GM19452 (cell line): Measurements from ENCODE around the gene GLCE.
"Not testable (repeated sequence)": the region's sequence is repeated elsewhere in the genome, so short reads cannot be mapped to it uniquely, and the experiment has no call there.

ENCODE experiments used
- ATAC-seq: cut with Tn5 transposase; IDR thresholded peaks from one replicate; pipeline ENCODE4 v1.9.1; 2021; ENCODE audit not compliant: unreplicated experiment

GLCE gene

DNA sequence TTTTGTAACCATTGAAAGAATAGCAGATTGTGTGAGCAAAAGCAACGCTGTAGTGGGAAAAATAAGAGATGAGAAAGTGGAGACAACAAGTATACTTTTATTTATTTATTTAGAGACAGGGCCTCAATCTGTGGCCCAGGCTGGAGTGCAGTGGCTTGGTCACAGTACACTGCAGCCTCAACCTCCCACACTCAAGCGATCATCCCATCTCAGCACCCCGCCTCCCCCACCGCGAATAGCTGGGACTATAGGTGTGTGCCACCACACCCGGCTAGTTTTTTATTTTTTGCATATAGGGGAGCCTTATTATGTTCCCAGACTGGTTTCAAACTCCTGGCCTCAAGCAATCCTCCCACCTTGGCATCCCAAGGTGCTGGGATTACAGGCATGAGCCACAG, 1.6 kb upstream of the GLCE start:
- no peak for ATAC-seq

- ATAC-seq: no peak
Measured at GRCh38 chr15:69159805-69160140, 662 bp upstream of the GLCE start.

- ATAC-seq: no peak
Measured at GRCh38 chr15:69161079-69161877, 843 bp downstream of the GLCE start.

DNA sequence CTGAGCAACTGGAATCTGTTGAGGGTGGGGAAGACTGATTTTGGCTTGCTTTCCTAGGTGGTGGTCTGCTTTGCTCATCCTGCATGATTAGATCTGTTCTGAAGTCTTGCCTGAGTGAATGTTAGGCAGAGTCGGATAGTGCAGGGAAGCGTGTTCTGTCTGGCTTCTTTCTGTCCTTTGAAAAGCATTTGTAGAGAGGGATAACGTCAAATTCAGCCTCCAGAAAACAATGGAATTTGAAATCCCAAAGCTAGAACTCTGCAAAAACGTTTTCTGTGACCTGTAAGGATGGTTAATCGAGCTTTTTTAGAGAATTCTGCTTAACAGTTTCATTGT, 1.4 kb downstream of the GLCE start:
- no peak for ATAC-seq

DNA sequence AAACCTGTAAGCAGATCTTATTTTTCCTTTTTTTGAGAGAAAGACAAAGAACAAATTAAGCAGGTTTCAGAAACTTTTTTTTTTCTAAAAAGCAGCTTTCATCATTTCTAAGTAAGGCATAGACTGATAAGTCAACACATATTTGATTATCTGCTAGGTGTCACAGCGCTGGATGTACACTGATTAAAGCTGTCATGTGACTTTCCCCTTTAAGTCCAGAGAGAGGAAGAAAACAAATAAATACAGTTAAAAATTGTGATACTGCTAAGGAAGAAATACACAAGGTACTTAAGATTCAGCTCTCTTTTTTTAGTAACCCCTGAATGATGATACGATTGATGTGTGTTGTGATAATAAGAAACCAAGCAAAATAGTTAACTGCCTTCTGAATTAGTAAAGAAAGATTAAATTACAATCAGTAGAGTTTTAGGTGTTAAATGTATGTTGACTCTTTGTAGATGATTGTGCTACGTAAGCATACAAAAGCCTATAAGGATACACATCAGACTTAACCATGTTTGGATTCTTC, 2.8 kb downstream of the GLCE start:
- no peak for ATAC-seq

GRCh38 chr15:69164807-69165636, 4.6 kb downstream of the GLCE start:
- ATAC-seq: no peak

- no peak for ATAC-seq
Measured at GRCh38 chr15:69165637-69166025, 5.2 kb downstream of the GLCE start.

DNA sequence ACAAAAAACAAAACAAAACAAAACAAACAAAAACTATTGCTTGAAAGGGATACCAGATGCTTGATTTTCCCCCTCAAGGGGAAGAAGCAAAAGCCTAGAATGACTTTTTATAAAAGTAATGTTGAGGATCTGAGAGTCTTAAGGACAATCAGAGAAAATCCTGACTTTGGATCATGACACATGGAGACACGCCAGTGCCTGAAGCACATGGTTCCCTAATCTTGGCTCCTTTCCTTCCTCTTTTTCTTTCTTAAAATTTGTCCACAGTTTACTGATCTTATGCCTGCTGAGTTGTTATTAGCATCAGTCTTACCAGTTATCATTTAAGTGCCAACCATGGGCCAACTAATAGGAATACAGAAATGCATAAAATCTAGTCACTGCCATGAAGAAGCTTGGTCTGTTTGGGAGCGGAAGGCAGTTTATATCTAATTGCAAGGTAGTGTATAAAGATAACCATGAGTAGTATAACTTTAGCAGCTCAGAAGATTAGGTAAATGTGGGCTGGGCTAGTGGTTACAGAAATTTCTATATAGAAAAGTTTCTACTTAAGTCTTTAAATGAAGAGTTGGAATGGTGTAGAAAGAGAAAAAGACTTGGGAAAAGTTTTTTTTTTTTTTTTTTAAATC, 6.9 kb downstream of the GLCE start:
- no peak for ATAC-seq

DNA sequence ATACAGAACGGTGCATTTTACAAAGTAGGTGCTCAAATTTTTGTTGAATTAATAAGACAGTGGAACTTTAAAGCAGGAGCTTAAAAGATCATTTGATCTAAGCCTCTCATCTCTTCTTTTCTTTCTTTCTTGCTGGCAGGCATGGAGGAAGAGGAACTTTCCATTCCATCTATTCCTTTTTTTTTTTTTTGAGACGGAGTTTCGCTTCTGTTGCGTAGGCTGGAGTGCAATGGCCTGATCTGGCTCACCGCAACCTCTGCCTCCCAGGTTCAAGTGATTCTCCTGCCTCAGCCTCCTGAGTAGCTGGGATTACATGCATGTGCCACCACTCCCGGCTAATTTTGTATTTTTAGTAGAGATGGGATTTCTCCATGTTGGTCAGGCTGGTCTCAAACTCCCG, 7.9 kb downstream of the GLCE start:
- not testable (repeated sequence) for ATAC-seq

GRCh38 chr15:69169540-69169939, 9.1 kb downstream of the GLCE start:
- not testable (repeated sequence) for ATAC-seq

GRCh38 chr15:69170597-69170996, 10.2 kb downstream of the GLCE start:
- no peak for ATAC-seq

DNA sequence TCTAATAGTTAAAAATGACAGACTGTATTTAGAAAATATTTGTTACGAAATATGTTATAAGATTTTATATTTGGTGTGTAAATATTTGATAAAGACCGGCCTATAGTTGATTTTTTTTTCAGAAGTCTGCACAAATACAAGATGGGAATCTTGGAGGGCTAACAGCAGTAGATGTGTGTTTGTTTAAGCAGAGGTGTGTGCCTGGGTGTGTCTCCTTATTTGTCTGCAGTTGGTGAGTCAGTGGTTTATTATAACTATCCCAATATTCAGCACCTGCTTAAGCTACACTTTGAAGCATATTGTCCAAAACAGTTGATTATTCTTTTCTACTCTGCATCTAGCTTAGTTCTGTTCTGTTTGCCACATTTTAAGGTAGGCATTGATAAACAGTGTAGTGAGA, 12.4 kb downstream of the GLCE start:
- ATAC-seq: no peak

- ATAC-seq: no peak
Measured at GRCh38 chr15:69175536-69175935, 15.1 kb downstream of the GLCE start.

GRCh38 chr15:69181424-69181823, 21.0 kb downstream of the GLCE start:
- ATAC-seq: no peak

DNA sequence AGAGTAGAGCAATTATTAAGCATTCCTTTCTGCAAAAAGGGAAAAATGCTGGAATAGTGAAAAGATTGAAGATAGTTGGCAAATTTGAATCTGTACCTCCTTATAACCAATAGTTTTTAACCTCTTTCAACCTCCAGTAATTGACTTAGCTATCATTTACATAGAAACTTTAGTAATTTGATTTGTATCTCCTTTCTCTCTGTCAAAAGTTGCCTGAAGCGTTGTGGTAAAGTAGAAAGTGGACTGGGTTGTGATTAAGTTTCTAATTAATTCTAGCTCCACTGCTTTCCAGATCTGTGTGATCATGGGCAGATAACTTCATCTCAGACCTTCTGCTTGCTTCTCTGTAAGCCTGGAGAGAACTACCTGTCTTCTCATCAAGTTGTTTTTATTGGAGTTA, 24.8 kb downstream of the GLCE start:
- ATAC-seq: no peak

- no peak for ATAC-seq
Measured at GRCh38 chr15:69185706-69186105, 25.3 kb downstream of the GLCE start.

- ATAC-seq: no peak
Measured at GRCh38 chr15:69189157-69189556, 28.7 kb downstream of the GLCE start.

DNA sequence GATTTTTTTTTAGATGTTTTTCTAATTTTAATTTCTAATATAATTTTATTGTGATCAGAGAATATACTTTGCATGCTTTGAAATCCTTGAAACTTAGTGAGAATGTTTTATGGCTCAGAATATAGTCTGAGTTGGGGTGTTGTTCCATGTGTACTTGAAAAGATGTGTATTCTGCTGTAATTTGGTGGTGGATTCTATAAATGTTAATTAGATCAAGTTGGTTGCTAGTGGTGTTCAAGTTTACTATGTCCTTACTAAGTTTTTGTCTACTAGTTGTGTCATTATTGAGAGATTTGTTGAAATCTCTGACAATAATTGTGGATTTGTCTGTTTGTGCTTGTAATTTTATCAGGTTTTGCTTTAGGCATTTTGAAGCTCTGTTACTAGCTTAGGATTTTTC, 29.7 kb downstream of the GLCE start:
- ATAC-seq: no peak

DNA sequence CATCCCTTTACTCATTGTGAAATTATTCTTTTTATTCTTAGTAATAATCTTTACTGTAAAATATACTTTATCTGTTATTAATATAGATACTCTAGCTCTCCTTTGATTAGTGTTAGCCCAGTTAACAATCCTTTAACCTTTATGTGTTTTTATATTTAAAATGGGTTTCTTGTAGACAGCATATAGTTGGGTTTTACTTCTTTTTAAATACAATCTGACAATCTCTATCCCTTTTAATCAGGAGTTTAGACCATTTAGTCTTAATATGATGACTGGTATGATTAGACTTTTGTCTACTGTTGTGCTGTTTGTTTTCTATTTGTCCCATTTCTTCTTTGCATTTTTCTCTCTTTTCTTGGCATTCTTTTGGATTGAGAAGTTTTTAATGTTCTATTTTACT, 30.1 kb downstream of the GLCE start:
- no peak for ATAC-seq

DNA sequence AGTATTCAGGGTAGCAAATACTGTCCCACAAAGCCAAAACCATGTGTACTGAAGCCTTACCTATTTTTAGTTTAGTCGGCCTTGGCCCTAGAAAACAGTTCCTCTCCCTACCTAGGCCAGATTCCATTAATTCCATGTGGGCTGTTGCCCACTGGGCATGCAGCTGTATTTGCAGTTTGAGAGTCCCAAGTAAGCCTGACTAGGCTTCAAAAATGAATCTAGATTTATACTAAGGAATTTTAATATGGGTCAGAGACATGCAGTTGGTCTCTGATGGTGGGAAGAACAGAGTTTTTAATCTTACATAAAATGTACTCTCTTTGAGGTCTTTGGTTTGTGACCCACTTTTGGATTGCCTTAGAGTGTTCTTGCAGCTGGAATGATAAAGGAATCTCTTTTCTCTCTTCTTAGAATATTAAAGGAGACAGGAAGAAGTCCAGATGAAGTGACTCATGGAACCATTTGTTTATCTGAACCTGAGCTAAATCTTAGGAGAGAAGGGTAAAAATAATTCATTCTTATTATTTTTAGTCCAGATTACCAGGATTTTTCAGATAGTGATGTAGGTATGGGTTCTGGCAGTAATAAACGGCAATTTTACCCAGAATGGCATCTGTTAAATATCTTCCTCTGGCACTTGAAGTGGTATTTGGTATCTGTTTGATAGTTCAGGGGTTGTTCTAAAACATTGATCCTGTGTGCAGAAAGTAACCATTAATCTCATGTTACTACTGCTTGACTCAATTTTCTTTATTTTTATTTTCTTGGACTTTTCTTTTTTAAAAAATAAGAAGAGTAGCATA, 33.8 kb downstream of the GLCE start:
- ATAC-seq: no peak

GRCh38 chr15:69194854-69195253, 34.4 kb downstream of the GLCE start:
- no peak for ATAC-seq
